Fibroblast of lung (primary cell): ENCODE results near the gene ANKRD13A. TPM values are rescaled to one million over a fixed set of nuclear protein-coding genes. Genes with fewer than 3 reads are reported as not detected.

ENCODE experiments used
- DNase-seq, 2 donors: peaks; one replicate each; pipeline versions ENCODE4 v3.0.0 to v3.0.0-alpha.2; 2010; ENCODE audit warnings: low read depth in 2 of 2
- H2AFZ ChIP-seq: 2 replicates; pipeline ENCODE4 v1.5.1; 2012; ENCODE audit warnings: low read length, control low read depth, inconsistent platforms
- H3K27ac ChIP-seq: 2 replicates; pipeline ENCODE4 v1.5.1; 2011; ENCODE audit warnings: low read length, control low read depth; ENCODE audit not compliant: insufficient read depth
- H3K27me3 ChIP-seq: 2 replicates; pipeline ENCODE4 v1.5.1; 2011; ENCODE audit warnings: mild to moderate bottlenecking, low read length; ENCODE audit not compliant: control insufficient read depth, insufficient read depth
- H3K36me3 ChIP-seq: 2 replicates; pipeline ENCODE4 v1.5.1; 2011; ENCODE audit warnings: low read length; ENCODE audit not compliant: control insufficient read depth, insufficient read depth
- H3K4me1 ChIP-seq: 2 replicates; pipeline ENCODE4 v1.5.1; 2011; ENCODE audit warnings: low read length; ENCODE audit not compliant: control insufficient read depth, insufficient read depth; ENCODE audit errors: extremely low read depth
- H3K4me2 ChIP-seq: 2 replicates; pipeline ENCODE4 v1.5.1; 2011; ENCODE audit warnings: low read length, control low read depth; ENCODE audit not compliant: insufficient read depth; ENCODE audit errors: extremely low read depth
- H3K4me3 ChIP-seq, 4 experiments: fragments of 200-600 bp in 1 of 4; sonication (generic) in 1 of 4; replicated peaks in 1 of 4; 2 replicates each; pipeline ENCODE4 v1.5.1; 2011 to 2016; ENCODE audit warnings: low read length in 4 of 4, low read depth in 3 of 4, mild to moderate bottlenecking in 3 of 4, control low read depth in 2 of 4, inconsistent platforms in 1 of 4, mixed read lengths in 1 of 4; ENCODE audit not compliant: insufficient read depth in 1 of 4; ENCODE audit errors: control extremely low read depth in 1 of 4
- H3K79me2 ChIP-seq: 2 replicates; pipeline ENCODE4 v1.5.1; 2012; ENCODE audit warnings: mild to moderate bottlenecking, low read length, inconsistent platforms; ENCODE audit not compliant: control insufficient read depth, insufficient read depth
- H3K9ac ChIP-seq: 2 replicates; pipeline ENCODE4 v1.5.1; 2011; ENCODE audit warnings: mild to moderate bottlenecking, low read length, control low read depth; ENCODE audit not compliant: insufficient read depth
- H3K9me3 ChIP-seq: 2 replicates; pipeline ENCODE4 v1.5.1; 2012; ENCODE audit warnings: low read depth, low read length; ENCODE audit not compliant: control insufficient read depth, insufficient read depth
- H4K20me1 ChIP-seq: 2 replicates; pipeline ENCODE4 v1.5.1; 2011; ENCODE audit warnings: low read length; ENCODE audit not compliant: control insufficient read depth, insufficient read depth; ENCODE audit errors: extremely low read depth
- EZH2 ChIP-seq: IDR thresholded peaks from 2 replicates; pipeline ENCODE4 v1.5.1; 2012; ENCODE audit warnings: low read length, control low read depth, mild to moderate bottlenecking; ENCODE audit errors: missing control alignments
- polyA plus RNA-seq, 2 donors: library from polyadenylated mRNA; depleted of rRNA in 1 of 2; stranded (reverse) in 1 of 2; unstranded in 1 of 2; fragments of >200 nt; gene quantifications; 2 replicates each; pipeline ENCODE4 v1.2.1, GENCODE V29; 2011 to 2012; ENCODE audit warnings: missing spikeins in 1 of 2
- total RNA-seq: library from RNA; depleted of rRNA; stranded (reverse); fragments of >200 nt; gene quantifications from 2 replicates; pipeline ENCODE4 v1.2.1, GENCODE V29; 2014
- TF ChIP-seq, protein P1 (sequence below), 2 donors: IDR thresholded peaks in 1 of 2; conservative IDR thresholded peaks in 1 of 2; 1 replicate in 1 of 2; 2 replicates in 1 of 2; pipeline ENCODE4 v1.5.1; 2011 to 2012; ENCODE audit warnings: low read length in 2 of 2, control low read depth in 1 of 2, inconsistent platforms in 1 of 2, low read depth in 1 of 2, mild to moderate bottlenecking in 1 of 2

ANKRD13A gene
- total and polyA plus RNA-seq, 2 donors (not counting 1 experiment from before 2014, with no cell fraction given), result 168 to 340 TPM

DNA sequence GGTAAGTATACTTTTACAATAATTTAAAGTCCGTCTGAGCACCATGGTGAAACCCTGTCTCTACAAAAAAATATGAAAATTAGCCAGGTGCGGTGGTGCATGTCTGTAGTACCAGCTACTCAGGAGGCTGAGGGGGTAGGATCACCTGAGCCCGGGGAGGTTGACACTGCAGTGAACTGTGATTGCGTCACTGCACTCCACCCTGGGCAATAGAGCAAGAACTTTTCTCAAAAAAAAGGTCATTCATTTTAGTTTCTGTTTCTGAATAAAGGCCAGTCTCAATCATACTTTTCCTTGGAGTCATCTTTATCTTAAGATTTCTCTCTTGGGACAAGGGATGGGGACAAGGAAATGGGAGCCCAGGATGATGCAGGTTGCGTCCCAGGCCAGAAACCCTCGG, 12.9 kb downstream of the ANKRD13A start:
- TF ChIP-seq EZH2, result no peak
- TF ChIP-seq, protein P1, sequence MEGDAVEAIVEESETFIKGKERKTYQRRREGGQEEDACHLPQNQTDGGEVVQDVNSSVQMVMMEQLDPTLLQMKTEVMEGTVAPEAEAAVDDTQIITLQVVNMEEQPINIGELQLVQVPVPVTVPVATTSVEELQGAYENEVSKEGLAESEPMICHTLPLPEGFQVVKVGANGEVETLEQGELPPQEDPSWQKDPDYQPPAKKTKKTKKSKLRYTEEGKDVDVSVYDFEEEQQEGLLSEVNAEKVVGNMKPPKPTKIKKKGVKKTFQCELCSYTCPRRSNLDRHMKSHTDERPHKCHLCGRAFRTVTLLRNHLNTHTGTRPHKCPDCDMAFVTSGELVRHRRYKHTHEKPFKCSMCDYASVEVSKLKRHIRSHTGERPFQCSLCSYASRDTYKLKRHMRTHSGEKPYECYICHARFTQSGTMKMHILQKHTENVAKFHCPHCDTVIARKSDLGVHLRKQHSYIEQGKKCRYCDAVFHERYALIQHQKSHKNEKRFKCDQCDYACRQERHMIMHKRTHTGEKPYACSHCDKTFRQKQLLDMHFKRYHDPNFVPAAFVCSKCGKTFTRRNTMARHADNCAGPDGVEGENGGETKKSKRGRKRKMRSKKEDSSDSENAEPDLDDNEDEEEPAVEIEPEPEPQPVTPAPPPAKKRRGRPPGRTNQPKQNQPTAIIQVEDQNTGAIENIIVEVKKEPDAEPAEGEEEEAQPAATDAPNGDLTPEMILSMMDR (conservative IDR thresholded peaks at IDR 0.05 in 1 of 2, IDR thresholded peaks at IDR 0.05 in 1 of 2; ENCODE audit: low read depth in 1 of 2, low read length in 2 of 2), result no peak
- peaks cover 11% of the 10 kb centered on the region for H3K36me3 ChIP-seq
- H3K9me3 ChIP-seq, result no peaks in the 10 kb centered on the region
- no peak overlapping the region for H3K4me2 ChIP-seq
- H3K79me2 ChIP-seq, result peaks cover 68% of the 10 kb centered on the region
- peak overlapping the region; percentile 51 for H3K27ac ChIP-seq
- no peak overlapping the region for H2AFZ ChIP-seq
- peak in 1 of 2 donors; percentile 35 for DNase-seq
- H3K4me1 ChIP-seq, result peaks cover 7% of the 10 kb centered on the region
- H3K27me3 ChIP-seq, result no peaks in the 10 kb centered on the region
- H3K9ac ChIP-seq, result no peak overlapping the region
- no peak overlapping the region for H3K4me3 ChIP-seq
- H4K20me1 ChIP-seq, result no peaks in the 10 kb centered on the region

DNA sequence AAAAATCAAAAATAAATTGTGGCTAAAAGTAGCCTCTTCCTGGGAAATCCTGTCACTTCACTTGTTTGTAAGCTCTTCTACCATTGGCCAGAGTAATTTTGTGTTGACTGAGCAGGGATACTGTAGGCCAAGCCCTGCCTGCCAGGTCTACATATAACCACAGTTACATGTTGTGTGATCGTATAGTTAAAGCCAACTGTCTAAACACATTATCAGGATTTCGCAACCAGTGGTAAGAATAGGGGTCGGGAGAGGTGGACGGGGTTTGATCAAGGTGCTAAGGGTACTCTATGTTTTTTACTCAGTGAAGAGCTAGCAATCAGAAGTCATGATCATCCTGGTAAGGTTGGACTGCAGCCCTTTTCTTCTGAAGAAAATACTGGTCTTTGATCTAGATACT, 13.4 kb downstream of the ANKRD13A start:
- Histone ChIP-seq H3K9me3 (no peaks in the 10 kb centered on the region), H3K27ac (peak overlapping the region; percentile 51), H3K27me3 (no peaks in the 10 kb centered on the region), H3K4me1 (peaks cover 7% of the 10 kb centered on the region), H3K9ac (no peak overlapping the region), H3K79me2 (peaks cover 64% of the 10 kb centered on the region), H2AFZ (no peak overlapping the region), H3K4me2 (peak overlapping the region; percentile 38), H3K4me3 (no peak overlapping the region), H4K20me1 (no peaks in the 10 kb centered on the region), H3K36me3 (peaks cover 11% of the 10 kb centered on the region)
- DNase-seq, result no peak
- no peak for TF ChIP-seq EZH2
- TF ChIP-seq, protein P1 (conservative IDR thresholded peaks at IDR 0.05 in 1 of 2, IDR thresholded peaks at IDR 0.05 in 1 of 2; ENCODE audit: low read depth in 1 of 2, low read length in 2 of 2), result no peak

DNA sequence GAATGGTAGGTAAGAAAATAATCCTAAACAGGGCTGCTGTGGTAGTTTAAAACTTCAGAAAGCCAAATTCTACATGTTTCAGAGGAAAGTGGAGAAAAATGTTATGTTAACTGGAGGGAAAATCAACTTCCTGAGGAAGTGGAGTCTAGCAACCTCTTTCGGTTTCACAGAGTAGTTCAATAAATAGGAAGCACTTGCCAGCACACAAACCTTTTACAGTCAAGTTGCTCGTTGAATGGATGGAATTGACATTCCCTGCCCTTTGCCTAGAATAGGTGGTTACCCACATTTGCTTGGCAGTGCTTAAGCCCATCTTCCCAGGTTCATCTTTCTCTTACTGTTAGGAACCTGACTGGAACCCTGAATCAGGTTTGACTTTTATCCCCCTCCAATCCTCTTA, 15.9 kb downstream of the ANKRD13A start:
- Histone ChIP-seq H3K27ac (no peak overlapping the region), H4K20me1 (no peaks in the 10 kb centered on the region), H3K79me2 (peaks cover 59% of the 10 kb centered on the region), H3K36me3 (peaks cover 20% of the 10 kb centered on the region), H3K4me1 (peaks cover 7% of the 10 kb centered on the region), H3K9ac (no peak overlapping the region), H3K4me3 (no peak overlapping the region), H3K27me3 (no peaks in the 10 kb centered on the region), H2AFZ (no peak overlapping the region), H3K9me3 (no peaks in the 10 kb centered on the region), H3K4me2 (no peak overlapping the region)
- DNase-seq, result no peak
- TF ChIP-seq, protein P1 (conservative IDR thresholded peaks at IDR 0.05 in 1 of 2, IDR thresholded peaks at IDR 0.05 in 1 of 2; ENCODE audit: low read depth in 1 of 2, low read length in 2 of 2), result no peak
- TF ChIP-seq EZH2, result no peak
